RWPE1 (cell line): ENCODE results near the gene ESRRB.

Experiments used
- CTCF ChIA-PET: fragments of 350-600 bp; sonication (Branson Sonifier 250); formaldehyde crosslinking; extraction: SDS; loops from one replicate; lab custom pipeline; 2021; lab: Yijun Ruan, JAX
- POLR2A ChIA-PET: fragments of 400-600 bp; formaldehyde crosslinking; extraction: SDS; loops from one replicate; lab custom pipeline; 2020; ENCODE audit warnings: antibody characterized with exemption; ENCODE audit not compliant: low non-redundant PET; lab: Yijun Ruan, JAX
- DNase-seq: peaks from one replicate; pipeline ENCODE4 v3.0.0; 2012; ENCODE audit warnings: low spot score
- H3K27ac ChIP-seq: fragments of 450-650 bp; 2 replicates; pipeline ENCODE4 v1.5.1; 2017
- CTCF ChIP-seq: fragments of 450-650 bp; conservative IDR thresholded peaks from 2 replicates; pipeline ENCODE4 v1.5.1; 2017; ENCODE audit warnings: low read depth, mild to moderate bottlenecking

The ESRRB gene

DNA sequence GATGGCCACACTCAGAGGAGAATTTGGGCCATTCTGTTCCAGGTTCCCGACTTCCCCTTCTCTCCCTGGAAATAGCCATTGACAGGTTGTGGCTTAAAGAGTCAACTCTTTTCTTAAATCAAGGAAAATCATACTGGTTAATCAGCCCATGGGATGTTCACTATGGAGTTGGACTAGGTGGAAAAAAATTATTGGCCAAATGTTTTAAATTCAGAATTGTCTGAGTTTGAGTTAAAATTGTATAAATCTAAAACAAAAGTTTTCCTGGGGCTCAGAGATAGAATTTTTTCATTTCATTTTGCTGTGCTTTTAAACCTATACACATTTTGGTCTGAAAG lies 6.5 kb downstream of the ESRRB start:
- ChIA-PET POLR2A (no interaction called here), CTCF (no interaction called here)
- no peak for TF ChIP-seq CTCF
- no peak overlapping the region for H3K27ac ChIP-seq
- DNase-seq, result no peak

- no peak for DNase-seq
- ChIA-PET POLR2A (no interaction called here), CTCF (interaction anchor here (0.6 kb wide), 1 partner anchor 141 kb away, joined by 9 read pairs; no protein-coding TSS in a partner anchor)
- no peak overlapping the region for H3K27ac ChIP-seq
- TF ChIP-seq CTCF, result no peak
These were observed 9.5 kb downstream of the ESRRB start for GRCh38 chr14:76385435-76385834.

- no peak overlapping the region for H3K27ac ChIP-seq
- POLR2A ChIA-PET, result interaction anchor here (0.5 kb wide), 1 partner anchor 641 kb away, joined by 7 read pairs; no protein-coding TSS in a partner anchor
- TF ChIP-seq CTCF, result peak; percentile 90
- DNase-seq, result peak; percentile 84
- CTCF ChIA-PET, result interaction anchor here (0.5 to 1.5 kb wide), 26 partner anchors 9 to 763 kb away, joined by 3 to 12 read pairs (median 3); no protein-coding TSS in a partner anchor
These were observed 11.2 kb downstream of the ESRRB start for GRCh38 chr14:76386944-76387782.

DNA sequence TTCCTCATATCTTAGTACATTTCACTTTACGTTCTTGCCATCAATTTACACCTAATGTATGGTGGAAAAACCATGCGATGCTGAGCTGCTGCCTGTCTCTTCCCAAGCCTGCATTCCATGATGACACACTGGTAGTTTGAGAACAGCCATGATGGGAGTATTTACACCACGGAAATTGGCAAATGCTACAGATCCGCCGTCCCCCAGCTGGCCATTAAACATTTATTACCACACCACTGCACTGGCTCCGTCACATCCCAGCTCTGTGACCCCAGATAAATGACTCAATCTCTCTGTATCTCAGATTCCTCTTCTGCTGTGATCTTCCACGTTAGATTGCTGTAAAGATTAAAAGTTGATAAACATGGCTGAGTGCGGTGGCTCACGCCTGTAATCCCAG lies 13.9 kb downstream of the ESRRB start:
- no peak for TF ChIP-seq CTCF
- ChIA-PET CTCF (interaction anchor here (0.7 kb wide), 2 partner anchors 314 to 339 kb away, joined by 3 read pairs; no protein-coding TSS in a partner anchor), POLR2A (no interaction called here)
- no peak for DNase-seq
- no peak overlapping the region for H3K27ac ChIP-seq

GRCh38 chr14:76390621-76391020 lies 14.7 kb downstream of the ESRRB start:
- CTCF ChIA-PET, result interaction anchor here (0.6 kb wide), 1 partner anchor 484 kb away, joined by 3 read pairs; no protein-coding TSS in a partner anchor
- POLR2A ChIA-PET, result no interaction called here
- TF ChIP-seq CTCF, result no peak
- no peak overlapping the region for H3K27ac ChIP-seq
- DNase-seq, result no peak

- peak; percentile 27 for DNase-seq
- CTCF ChIA-PET, result interaction anchor here (0.6 to 1.1 kb wide), 4 partner anchors 39 to 80 kb away, joined by 3 read pairs; no protein-coding TSS in a partner anchor
- POLR2A ChIA-PET, result no interaction called here
- H3K27ac ChIP-seq, result peak overlapping the region; percentile 28
- no peak for TF ChIP-seq CTCF
These were observed 16.2 kb downstream of the ESRRB start for GRCh38 chr14:76391981-76392690.
